ENCODE measurements around the gene KAZALD1. TPM values are rescaled to one million over a fixed set of nuclear protein-coding genes. Genes with fewer than 3 reads are reported as not detected.

The KAZALD1 gene
- total RNA-seq, 6 donors from 2014 or later = 3.8 to 11.9 (median 9.8) TPM

DNA sequence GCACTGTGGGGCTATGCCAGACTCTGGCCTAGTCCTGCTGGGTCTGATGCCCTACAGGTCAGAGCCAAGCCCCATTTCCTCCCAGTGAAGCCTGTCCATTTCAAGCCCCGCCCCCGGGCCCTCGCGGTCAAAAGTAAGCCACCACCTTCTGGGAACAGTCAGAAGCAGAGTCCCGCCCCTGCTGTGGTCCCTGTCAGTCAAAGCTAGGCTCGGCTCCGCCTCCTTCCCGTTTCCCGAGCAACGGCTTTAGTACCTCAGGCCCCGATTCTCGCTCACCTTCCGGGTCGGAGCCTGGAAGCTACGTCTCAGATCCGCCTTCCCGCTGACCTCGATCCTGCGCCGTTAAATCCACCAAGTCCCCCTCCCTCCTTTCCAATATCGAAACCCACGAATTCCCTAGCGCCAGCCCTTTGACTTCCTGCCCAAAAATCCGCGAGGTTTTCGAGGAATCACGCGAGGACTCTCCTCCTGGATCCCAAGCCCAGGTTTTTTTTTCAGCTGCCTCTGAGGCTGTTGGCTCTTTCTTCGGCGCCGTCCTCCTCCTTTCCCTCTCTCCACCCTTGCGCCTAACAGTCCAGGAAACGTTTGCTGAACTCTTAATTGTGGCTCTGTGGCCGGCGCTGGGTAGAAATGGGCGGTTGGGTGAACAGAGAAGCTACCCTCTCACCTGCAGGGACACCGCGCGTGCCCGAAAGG, 19.0 kb upstream of the KAZALD1 start:
- ATAC-seq (ENCODE audit: low FRiP score in 2 of 2) (peak; percentile 96), DNase-seq (peak; percentile 93 to 100)
- WGBS, 2 donors = 3 to 6% methylated on average over 36 to 40 of the region's 40 CpGs
- Histone ChIP-seq H3K4me1 (peaks cover 15 to 25% (median 18%) of the 10 kb centered on the region in 4 donors), H3K27me3 (peaks cover 0 to 13% (median 3%) of the 10 kb centered on the region in 4 donors), H3K27ac (peak overlapping the region; percentile 84 to 96 (median 87)), H3K9me3 (no peaks in the 10 kb centered on the region), H3K36me3 (peaks cover 8 to 25% (median 14%) of the 10 kb centered on the region in 4 donors), H3K4me3 (peak overlapping the region; percentile 14 to 59 (median 50))
- TF ChIP-seq POLR2AphosphoS5 (IDR thresholded peaks at IDR 0.05) (peak; percentile 75 to 79), EP300 (IDR thresholded peaks at IDR 0.05) (peak in 1 of 4 donors; percentile 20), POLR2A (IDR thresholded peaks at IDR 0.05) (peak in 1 of 4 donors; percentile 65)
- TF ChIP-seq, protein P1, sequence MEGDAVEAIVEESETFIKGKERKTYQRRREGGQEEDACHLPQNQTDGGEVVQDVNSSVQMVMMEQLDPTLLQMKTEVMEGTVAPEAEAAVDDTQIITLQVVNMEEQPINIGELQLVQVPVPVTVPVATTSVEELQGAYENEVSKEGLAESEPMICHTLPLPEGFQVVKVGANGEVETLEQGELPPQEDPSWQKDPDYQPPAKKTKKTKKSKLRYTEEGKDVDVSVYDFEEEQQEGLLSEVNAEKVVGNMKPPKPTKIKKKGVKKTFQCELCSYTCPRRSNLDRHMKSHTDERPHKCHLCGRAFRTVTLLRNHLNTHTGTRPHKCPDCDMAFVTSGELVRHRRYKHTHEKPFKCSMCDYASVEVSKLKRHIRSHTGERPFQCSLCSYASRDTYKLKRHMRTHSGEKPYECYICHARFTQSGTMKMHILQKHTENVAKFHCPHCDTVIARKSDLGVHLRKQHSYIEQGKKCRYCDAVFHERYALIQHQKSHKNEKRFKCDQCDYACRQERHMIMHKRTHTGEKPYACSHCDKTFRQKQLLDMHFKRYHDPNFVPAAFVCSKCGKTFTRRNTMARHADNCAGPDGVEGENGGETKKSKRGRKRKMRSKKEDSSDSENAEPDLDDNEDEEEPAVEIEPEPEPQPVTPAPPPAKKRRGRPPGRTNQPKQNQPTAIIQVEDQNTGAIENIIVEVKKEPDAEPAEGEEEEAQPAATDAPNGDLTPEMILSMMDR (IDR thresholded peaks at IDR 0.05) = peak in 2 of 6 experiments; percentile 7 to 28

DNA sequence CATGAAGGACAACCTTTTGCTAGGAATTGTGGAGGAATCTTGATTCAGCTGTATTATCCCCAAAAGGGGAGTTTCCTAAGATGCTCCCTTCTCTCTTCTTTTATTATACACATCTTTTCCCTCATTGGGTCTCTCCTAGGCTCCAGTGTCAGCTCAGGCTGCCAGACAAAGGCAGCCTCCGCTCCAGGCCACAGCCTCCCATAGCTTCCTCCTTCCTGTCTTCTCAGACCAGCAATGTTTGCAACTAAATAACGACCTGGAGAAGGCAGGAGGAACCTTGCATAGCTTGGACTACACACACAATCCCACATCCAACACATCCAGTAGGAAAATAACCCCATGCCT, 18.5 kb upstream of the KAZALD1 start:
- Histone ChIP-seq H3K36me3 (peaks cover 3 to 20% (median 9%) of the 10 kb centered on the region in 4 donors), H3K4me3 (peak overlapping the region; percentile 14 to 59 (median 50)), H3K4me1 (peaks cover 18 to 30% (median 21%) of the 10 kb centered on the region in 4 donors), H3K9me3 (no peaks in the 10 kb centered on the region), H3K27me3 (peaks cover 0 to 18% (median 7%) of the 10 kb centered on the region in 4 donors), H3K27ac (peak overlapping the region; percentile 84 to 96 (median 87))
- DNase-seq (no peak), ATAC-seq (ENCODE audit: low FRiP score in 2 of 2) (no peak)
- 8 to 9% methylated on average over 2 of the region's 2 CpGs for WGBS, 2 donors
- TF ChIP-seq, protein P1 (IDR thresholded peaks at IDR 0.05) = no peak
- TF ChIP-seq EP300 (IDR thresholded peaks at IDR 0.05) (no peak), POLR2A (IDR thresholded peaks at IDR 0.05) (no peak), POLR2AphosphoS5 (IDR thresholded peaks at IDR 0.05) (no peak)

DNA sequence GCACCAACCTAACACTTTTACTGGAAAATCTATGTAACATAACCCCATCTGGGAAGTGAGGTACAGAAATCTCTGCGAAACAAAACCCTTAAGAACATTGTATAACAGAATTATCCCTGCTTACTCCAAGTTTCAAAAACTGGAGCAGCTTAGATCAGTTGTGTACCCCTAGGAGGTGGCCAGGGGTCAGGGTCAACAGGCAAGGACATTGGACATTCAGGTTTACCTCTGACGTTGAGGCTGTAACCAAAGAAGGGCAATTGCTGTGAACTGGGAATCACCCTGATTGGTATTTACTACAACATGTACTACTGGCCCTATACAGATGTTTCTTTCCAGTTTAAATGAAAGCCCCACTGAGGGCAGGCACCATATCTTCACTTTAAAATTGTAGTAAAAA, 17.7 kb upstream of the KAZALD1 start:
- 73 to 80% methylated on average over 2 of the region's 2 CpGs for WGBS, 2 donors
- no peak overlapping the region for H3K27ac ChIP-seq
- DNase-seq = no peak

DNA sequence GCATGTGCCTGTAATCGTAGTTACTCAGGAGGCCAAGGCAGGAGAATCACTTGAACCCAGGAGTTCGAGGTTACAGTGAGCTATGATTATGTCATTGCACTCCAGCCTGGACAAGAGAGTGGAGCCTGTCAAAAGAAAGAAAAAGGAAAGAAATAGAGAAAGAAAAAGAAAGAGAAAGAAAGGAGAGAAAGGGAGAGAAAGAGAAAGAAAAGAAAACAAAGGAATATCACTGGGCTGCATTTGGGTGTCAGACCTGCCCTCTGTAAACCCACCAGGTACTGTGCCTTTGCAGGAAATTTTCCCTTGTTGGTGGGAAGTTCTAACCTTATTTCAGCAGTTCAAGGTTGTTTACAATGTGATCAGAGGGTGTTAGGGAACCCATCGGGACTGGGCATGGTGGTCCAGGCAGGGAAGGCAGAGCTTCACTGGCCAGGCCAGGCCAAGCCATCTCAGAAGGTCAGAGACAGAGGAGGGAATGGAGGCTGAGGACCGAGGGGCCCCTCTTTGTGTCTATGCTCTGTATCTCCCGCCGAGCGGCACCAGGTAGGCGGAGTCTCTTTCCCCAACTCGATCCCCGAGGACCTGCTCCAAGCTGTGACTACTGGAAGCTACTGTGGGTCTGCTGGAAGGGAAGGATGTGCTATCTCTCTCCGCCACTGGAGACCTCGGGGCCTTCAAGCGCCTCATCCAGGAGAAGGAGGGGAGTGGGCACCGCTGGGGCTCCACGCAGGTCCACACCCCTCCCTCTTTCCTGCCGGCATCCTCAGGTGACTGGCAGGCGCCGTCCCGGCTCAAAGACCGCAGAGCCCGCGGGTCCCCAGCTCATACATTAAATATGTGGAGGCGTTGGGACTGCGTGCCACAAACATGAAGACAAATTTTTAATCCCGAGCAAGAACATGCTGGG, 15.2 kb upstream of the KAZALD1 start:
- no peak overlapping the region for H3K4me3 ChIP-seq
- TF ChIP-seq POLR2A (IDR thresholded peaks at IDR 0.05) = no peak
- TF ChIP-seq POLR2AphosphoS5 (IDR thresholded peaks at IDR 0.05) = no peak
- no peak for TF ChIP-seq EP300 (IDR thresholded peaks at IDR 0.05)
- TF ChIP-seq, protein P1 (IDR thresholded peaks at IDR 0.05) = no peak
- 52 to 53% methylated on average over 15 to 25 of the region's 25 CpGs for WGBS, 2 donors
- no peaks in the 10 kb centered on the region for H3K36me3 ChIP-seq
- ATAC-seq (ENCODE audit: low FRiP score in 2 of 2) = no peak
- H3K27me3 ChIP-seq = peaks cover 4 to 39% (median 20%) of the 10 kb centered on the region in 4 donors
- H3K4me1 ChIP-seq = peaks cover 25 to 36% (median 28%) of the 10 kb centered on the region in 4 donors
- DNase-seq = no peak
- H3K9me3 ChIP-seq = no peaks in the 10 kb centered on the region
- H3K27ac ChIP-seq = no peak overlapping the region

More for the DNA sequence above, 17.7 kb upstream of the KAZALD1 start:
- TF ChIP-seq POLR2AphosphoS5 (IDR thresholded peaks at IDR 0.05) (no peak), EP300 (IDR thresholded peaks at IDR 0.05) (no peak), POLR2A (IDR thresholded peaks at IDR 0.05) (no peak)
- TF ChIP-seq, protein P1 (IDR thresholded peaks at IDR 0.05) = no peak
- no peak overlapping the region for H3K4me3 ChIP-seq
- ATAC-seq (ENCODE audit: low FRiP score in 2 of 2) = no peak
- peaks cover 0 to 12% (median 5%) of the 10 kb centered on the region in 4 donors for H3K36me3 ChIP-seq
- peaks cover 2 to 24% (median 11%) of the 10 kb centered on the region in 4 donors for H3K27me3 ChIP-seq
- H3K9me3 ChIP-seq = no peaks in the 10 kb centered on the region
- peaks cover 18 to 33% (median 22%) of the 10 kb centered on the region in 4 donors for H3K4me1 ChIP-seq
